Measurements from ENCODE around the gene KCNH2. TPM values are rescaled to one million over a fixed set of nuclear protein-coding genes. Genes with fewer than 3 reads are reported as not detected.

KCNH2 gene
- total RNA-seq, 6 experiments from 2014 or later: not detected

DNA sequence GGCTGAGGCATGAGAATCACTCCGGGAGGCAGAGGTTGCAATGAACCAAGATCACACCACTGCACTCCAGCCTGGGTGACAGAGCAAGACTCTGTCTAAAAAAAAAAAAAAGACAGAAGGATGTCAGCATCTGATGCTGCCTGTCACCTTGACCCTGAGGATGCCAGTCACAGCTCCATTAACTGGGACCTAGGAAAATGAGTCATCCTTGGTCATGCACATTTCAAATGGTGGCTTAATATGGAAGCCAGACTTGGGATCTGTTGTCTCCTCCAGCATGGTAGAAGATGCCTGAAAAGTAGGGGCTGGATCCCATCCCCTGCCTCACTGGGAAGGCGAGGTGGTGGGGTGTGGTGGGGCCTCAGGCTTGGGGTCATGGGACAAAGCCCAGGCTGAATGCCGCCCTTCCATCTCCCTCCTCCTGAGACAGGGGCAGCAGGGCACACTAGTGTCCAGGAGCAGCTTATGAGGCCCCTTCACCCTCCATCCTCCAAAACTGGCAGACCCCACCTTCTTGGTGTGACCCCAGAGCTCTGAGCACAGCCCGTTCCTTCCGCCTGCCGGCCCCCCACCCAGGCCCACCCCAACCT is 14.0 kb upstream of the KCNH2 start:
- H3K4me3 Mint-ChIP-seq: no peak overlapping the region
- H3K9me3 Mint-ChIP-seq: peaks cover 23% of the 10 kb centered on the region
- no peak overlapping the region for H3K27ac Mint-ChIP-seq
- peaks cover 18% of the 10 kb centered on the region for H3K36me3 Mint-ChIP-seq (ENCODE audit: low read depth)
- TF ChIP-seq, protein P1, sequence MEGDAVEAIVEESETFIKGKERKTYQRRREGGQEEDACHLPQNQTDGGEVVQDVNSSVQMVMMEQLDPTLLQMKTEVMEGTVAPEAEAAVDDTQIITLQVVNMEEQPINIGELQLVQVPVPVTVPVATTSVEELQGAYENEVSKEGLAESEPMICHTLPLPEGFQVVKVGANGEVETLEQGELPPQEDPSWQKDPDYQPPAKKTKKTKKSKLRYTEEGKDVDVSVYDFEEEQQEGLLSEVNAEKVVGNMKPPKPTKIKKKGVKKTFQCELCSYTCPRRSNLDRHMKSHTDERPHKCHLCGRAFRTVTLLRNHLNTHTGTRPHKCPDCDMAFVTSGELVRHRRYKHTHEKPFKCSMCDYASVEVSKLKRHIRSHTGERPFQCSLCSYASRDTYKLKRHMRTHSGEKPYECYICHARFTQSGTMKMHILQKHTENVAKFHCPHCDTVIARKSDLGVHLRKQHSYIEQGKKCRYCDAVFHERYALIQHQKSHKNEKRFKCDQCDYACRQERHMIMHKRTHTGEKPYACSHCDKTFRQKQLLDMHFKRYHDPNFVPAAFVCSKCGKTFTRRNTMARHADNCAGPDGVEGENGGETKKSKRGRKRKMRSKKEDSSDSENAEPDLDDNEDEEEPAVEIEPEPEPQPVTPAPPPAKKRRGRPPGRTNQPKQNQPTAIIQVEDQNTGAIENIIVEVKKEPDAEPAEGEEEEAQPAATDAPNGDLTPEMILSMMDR (IDR thresholded peaks at IDR 0.05): no peak
- H3K27me3 Mint-ChIP-seq (ENCODE audit: insufficient read depth): peaks cover 19% of the 10 kb centered on the region
- H3K4me1 Mint-ChIP-seq (ENCODE audit: low read depth): peaks cover 7% of the 10 kb centered on the region; the same call in 1 of the 2 replicates
- DNase-seq: no peak

DNA sequence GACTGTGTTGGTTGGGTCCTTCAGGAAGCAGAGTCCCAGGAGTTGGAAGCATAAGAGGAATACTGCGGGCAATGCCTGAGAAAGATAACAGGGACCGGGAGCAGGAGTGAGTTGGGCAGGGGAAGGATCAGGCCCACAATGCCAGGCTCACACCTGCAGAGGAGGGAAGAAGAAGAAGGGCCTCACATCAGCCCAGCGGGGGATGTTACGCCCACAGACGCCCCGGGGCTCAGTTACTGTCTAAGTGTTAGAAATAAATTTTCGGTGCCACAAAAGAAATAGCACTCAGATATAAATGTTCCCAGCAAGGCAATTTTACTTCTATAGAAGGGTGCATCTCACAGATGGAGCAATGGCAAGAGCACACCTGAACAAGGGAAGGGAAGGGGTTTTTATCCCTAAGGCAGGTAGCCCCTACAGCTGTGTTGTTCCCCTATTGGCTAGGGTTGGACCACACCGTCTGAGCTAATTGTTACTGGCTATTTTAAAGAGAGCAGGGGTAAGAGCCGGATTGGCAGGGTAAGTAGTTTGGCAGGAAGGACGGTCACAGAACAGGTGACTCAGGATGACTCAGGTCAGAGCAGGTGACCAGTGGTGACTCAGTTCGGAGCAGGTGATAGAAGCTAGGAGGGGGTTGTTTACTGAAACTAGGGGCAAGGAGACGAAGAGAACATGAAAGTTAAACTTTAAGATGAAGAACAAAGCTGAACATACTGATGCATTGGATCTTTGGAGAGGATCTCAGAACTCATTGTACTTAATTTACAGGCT is 12.5 kb upstream of the KCNH2 start, which contains the start of gene NOS3:
TSS of gene NOS3 (plus strand) at position 602 of the 771 bp plus-strand sequence. CDS start 2,787 bp downstream, outside the sequence.
- H3K27ac Mint-ChIP-seq: no peak within 1 kb of the TSS
- H3K9me3 Mint-ChIP-seq: peaks cover 23% of the 10 kb centered on the region
- TF ChIP-seq, protein P1 (IDR thresholded peaks at IDR 0.05): no peak
- peaks cover 7% of the 10 kb centered on the region; the same call in 1 of the 2 replicates for H3K4me1 Mint-ChIP-seq (ENCODE audit: low read depth)
- peaks cover 18% of the 10 kb centered on the region for H3K36me3 Mint-ChIP-seq (ENCODE audit: low read depth)
- no peak within 1 kb of the TSS for H3K4me3 Mint-ChIP-seq
- DNase-seq: no peak
- H3K27me3 Mint-ChIP-seq (ENCODE audit: insufficient read depth): peaks cover 22% of the 10 kb centered on the region

DNA sequence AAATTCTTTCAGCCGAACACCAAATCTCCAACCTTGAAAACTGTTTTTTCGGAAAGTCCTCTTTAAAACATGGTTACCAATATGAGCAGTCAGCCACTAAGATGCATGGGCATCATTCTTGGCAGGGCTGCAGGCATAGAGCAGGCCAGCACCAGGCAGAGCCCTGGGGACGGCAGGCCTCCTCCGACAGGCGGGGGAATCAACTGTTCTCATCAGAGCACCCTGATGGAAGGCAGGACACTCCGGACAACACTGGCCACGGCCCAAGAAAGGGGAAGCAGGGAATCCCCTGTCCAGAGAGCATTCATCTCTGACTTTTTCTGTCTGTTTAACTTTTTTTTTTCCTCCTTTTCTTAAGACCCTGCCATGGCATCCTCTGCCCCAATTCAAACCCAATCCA is 11.3 kb upstream of the KCNH2 start:
- peaks cover 18% of the 10 kb centered on the region for H3K36me3 Mint-ChIP-seq (ENCODE audit: low read depth)
- peaks cover 7% of the 10 kb centered on the region; the same call in 1 of the 2 replicates for H3K4me1 Mint-ChIP-seq (ENCODE audit: low read depth)
- H3K27me3 Mint-ChIP-seq (ENCODE audit: insufficient read depth): peaks cover 22% of the 10 kb centered on the region
- H3K9me3 Mint-ChIP-seq: peaks cover 23% of the 10 kb centered on the region
- H3K27ac Mint-ChIP-seq: no peak overlapping the region
- TF ChIP-seq, protein P1 (IDR thresholded peaks at IDR 0.05): no peak
- DNase-seq: no peak
- no peak overlapping the region for H3K4me3 Mint-ChIP-seq

DNA sequence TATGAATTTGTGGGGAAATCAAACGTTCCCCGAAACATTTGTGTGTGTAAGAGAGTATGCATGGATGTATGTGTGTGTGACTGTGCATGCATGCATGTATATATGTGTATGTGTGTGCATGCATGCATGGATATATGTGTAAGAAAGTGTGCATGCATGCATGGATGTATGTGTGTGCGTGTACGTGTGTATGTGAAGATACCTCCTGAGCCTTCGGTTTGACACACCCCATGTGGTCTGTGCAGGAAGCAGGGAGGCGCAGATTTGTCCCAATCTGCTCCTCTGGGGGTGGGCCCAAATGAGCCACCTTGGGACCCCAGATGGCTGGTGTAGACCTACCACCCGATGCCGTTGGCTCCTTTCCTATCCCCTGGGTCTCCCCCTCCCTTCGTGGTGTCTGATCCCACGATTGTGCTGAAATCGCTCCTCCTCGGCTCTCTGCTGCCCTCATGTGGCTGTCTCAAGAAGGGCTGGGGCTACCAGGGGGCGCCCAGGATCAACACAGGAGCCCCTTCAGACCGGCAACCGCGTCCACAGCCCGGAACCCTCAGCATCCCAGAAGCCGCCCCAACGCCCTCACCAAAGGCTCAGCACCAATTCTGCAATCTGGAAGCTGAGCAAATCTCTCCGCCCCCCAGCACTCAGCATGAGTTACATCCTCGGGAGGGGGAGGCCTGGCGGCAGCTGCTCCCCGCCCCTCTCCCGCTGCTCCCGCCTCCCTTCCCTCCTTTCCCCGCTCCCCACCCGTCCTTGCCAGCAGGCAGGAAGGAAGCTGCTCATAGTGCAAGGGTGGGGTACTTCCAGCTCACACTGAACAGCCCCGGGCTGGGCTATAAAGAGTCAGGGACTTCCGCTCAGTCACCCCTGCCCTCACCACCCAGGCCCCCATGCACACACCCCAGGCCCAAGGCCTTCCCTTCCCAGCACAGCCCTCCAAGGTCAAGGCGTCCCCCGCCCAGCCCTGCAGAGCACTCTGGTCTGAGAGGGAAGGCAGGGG is 10.4 kb upstream of the KCNH2 start:
- Mint-ChIP-seq H3K4me1 (ENCODE audit: low read depth) (peaks cover 7% of the 10 kb centered on the region; the same call in 1 of the 2 replicates), H3K27ac (no peak overlapping the region), H3K27me3 (ENCODE audit: insufficient read depth) (peaks cover 22% of the 10 kb centered on the region), H3K4me3 (no peak overlapping the region), H3K9me3 (peaks cover 23% of the 10 kb centered on the region), H3K36me3 (ENCODE audit: low read depth) (peaks cover 18% of the 10 kb centered on the region)
- DNase-seq: no peak
- TF ChIP-seq, protein P1 (IDR thresholded peaks at IDR 0.05): peak; percentile 83

DNA sequence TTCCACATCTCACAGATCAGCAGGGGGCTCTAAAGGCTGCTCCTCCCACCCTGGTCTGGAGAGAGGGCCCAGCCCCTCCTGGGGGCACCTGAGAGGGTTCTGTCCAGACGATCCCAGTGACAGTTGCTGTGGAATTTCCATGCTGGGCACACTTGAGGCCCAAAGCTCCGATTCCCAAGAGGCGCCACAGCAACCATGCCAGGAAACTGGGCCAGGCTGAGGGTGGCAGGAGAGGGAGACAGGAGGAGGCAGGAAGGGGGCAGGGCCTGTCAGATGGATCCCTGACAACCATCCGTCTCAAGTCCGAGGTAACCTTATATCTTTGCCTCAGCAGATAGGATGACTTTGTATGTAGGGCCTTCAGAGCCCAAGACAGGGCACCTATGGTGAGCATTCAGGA is 8.4 kb upstream of the KCNH2 start:
- Mint-ChIP-seq H3K4me1 (ENCODE audit: low read depth) (peaks cover 7% of the 10 kb centered on the region; the same call in 1 of the 2 replicates), H3K9me3 (peaks cover 23% of the 10 kb centered on the region), H3K4me3 (no peak overlapping the region), H3K27me3 (ENCODE audit: insufficient read depth) (peaks cover 28% of the 10 kb centered on the region), H3K36me3 (ENCODE audit: low read depth) (peaks cover 18% of the 10 kb centered on the region), H3K27ac (no peak overlapping the region)
- no peak for DNase-seq
- TF ChIP-seq, protein P1 (IDR thresholded peaks at IDR 0.05): no peak

All from HFFc6 (cell line).